ENCODE data around the gene BRIP1.

Gene BRIP1

DNA sequence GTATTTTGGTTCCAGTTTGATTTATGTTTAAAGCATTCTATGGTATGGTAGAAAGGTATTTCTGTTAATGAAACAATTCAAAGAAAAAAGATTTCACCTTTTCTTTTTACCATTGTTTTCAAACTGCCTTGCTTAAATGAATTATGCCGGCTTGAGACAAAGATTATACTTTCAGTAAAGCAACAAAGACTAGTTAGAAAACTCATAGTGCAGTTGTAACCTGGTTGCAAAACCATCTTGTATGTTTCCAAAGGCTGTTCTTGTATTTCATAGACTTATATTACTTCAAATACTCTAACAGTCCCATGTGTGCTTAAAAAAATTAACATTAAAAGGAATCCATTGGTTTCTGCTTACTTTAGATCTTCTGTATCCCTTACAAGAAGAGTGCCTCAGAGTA, 153.8 kb downstream of the BRIP1 start:
- DNase-seq (ENCODE audit: low read depth) = no peak
- TF ChIP-seq, protein P1, sequence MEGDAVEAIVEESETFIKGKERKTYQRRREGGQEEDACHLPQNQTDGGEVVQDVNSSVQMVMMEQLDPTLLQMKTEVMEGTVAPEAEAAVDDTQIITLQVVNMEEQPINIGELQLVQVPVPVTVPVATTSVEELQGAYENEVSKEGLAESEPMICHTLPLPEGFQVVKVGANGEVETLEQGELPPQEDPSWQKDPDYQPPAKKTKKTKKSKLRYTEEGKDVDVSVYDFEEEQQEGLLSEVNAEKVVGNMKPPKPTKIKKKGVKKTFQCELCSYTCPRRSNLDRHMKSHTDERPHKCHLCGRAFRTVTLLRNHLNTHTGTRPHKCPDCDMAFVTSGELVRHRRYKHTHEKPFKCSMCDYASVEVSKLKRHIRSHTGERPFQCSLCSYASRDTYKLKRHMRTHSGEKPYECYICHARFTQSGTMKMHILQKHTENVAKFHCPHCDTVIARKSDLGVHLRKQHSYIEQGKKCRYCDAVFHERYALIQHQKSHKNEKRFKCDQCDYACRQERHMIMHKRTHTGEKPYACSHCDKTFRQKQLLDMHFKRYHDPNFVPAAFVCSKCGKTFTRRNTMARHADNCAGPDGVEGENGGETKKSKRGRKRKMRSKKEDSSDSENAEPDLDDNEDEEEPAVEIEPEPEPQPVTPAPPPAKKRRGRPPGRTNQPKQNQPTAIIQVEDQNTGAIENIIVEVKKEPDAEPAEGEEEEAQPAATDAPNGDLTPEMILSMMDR (conservative IDR thresholded peaks at IDR 0.05; ENCODE audit: low read length) = no peak
- no peak overlapping the region for H3K4me3 ChIP-seq (ENCODE audit: low read length)

DNA sequence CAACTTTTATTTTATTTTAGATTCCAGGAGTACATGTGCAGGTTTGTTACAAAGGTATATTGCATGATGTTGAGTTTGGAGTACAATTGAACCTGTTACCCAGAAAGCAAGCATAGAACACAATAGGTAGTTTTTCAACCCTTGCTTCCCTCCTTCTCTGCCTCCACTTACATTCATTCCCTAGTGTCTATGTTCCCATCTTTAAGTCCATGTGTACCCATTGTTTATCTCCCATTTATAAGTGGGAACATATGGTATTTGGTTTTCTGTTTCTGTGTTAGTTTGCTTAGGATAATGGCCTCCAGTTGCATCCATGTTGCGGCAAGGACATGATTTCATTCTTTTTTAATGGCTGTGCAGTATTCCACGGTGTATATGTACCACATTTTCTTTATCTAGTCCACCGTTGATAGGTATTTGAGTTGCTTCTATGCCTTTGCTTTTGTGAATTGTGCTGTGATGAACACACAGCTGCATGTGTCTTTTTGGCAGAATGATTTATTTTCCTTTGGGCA, 158.3 kb downstream of the BRIP1 start:
- TF ChIP-seq, protein P1 (conservative IDR thresholded peaks at IDR 0.05; ENCODE audit: low read length) = no peak
- no peak for DNase-seq (ENCODE audit: low read depth)
- no peak overlapping the region for H3K4me3 ChIP-seq (ENCODE audit: low read length)

DNA sequence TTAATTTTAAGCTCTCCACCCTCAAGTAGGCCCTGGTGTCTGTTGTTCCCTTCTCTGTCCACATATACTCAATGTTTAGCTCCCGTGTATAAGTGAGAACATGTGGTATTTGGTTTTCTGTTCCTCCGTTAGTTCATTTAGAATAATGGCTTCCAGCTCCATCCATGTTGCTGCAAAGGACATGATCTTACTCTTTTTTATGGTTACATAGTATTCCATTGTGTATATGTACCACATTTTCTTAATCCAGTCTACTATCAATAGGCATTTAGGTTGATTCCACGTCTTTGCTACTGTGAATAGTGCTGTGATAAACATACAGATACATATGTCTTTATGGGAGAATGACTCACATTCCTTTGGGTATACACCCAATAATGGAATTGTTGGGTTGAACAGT, 160.9 kb downstream of the BRIP1 start:
- TF ChIP-seq, protein P1 (conservative IDR thresholded peaks at IDR 0.05; ENCODE audit: low read length) = no peak
- no peak for DNase-seq (ENCODE audit: low read depth)

DNA sequence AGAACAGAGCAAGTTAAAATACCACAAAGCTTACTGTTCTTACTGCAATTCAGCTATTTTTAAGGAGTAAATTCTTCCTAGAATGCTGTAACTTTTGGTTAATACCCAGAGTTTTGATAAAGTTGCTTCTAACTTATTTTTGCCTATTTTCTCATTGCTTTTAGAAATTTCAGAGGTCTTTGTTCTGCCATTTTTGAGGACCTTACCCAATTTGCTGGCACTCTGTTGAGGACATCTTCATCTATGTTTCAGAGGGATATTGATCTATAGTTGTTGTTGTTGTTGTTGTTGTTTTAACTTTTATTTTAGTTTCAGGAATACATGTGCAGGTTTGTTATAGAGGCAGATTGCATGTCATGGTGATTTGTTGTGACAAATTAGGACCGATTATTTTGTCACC, 161.3 kb downstream of the BRIP1 start:
- H3K4me3 ChIP-seq (ENCODE audit: low read length) = no peak overlapping the region
- TF ChIP-seq, protein P1 (conservative IDR thresholded peaks at IDR 0.05; ENCODE audit: low read length) = no peak
- no peak for DNase-seq (ENCODE audit: low read depth)

More for the DNA sequence above, 160.9 kb downstream of the BRIP1 start:
- no peak overlapping the region for H3K4me3 ChIP-seq (ENCODE audit: low read length)

DNA sequence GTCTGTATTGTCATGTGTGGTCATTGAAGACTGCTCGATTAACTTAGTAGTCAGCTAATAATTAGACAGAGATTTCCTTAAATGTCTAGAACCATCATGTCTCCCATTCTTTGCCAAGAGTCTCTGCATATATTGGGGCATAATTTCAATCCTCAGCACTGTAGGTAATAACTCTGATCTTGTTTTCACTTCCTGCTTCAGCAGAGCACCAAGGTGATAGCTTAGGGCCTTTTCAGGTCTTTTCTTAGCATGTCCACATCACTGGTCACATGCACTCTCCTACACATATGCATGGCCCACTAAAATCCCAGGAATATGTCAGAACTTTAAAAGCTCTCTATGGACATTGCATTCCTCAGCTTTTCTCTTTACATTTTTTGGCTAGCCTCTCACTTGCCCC, 162.0 kb downstream of the BRIP1 start:
- H3K4me3 ChIP-seq (ENCODE audit: low read length) = no peak overlapping the region
- TF ChIP-seq, protein P1 (conservative IDR thresholded peaks at IDR 0.05; ENCODE audit: low read length) = no peak
- DNase-seq (ENCODE audit: low read depth) = no peak

DNA sequence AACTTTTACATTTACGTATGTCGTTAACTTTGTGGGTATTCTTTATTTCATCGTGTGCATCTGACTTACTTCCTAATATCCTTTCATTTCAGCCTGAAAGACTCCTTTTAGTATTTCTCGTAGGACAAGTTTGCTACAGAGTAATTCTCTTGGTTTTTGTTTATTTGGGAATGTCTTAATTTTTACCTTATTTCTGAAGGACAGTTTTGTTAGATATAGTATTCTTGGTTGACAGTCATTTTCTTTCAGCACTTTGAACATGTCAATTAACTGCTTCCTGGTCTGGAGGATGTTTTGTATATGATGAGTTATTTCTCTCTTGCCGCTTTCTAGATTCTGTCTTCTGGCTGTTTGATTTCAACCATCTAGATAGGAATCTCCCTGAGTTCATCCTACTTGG, 163.1 kb downstream of the BRIP1 start:
- no peak for DNase-seq (ENCODE audit: low read depth)
- no peak overlapping the region for H3K4me3 ChIP-seq (ENCODE audit: low read length)
- TF ChIP-seq, protein P1 (conservative IDR thresholded peaks at IDR 0.05; ENCODE audit: low read length) = no peak

DNA sequence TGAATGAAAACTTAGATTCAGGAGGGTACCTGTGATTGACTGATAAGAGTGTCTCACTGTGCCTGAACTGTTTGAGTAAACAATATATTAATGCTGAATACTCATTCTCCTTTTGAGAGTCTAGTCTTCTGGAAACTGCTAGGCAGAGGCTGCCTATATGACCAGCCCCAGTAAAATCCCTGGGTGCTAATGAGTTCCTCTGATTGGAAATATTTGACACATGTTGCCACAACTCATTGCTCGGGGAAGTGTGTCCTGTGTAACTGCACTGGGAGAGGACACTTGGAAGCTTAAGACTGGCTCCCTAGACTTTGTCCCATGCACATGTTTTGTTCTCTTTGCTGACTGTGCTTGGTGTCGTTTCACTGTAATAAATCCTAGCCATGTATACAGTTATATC, 163.6 kb downstream of the BRIP1 start:
- TF ChIP-seq, protein P1 (conservative IDR thresholded peaks at IDR 0.05; ENCODE audit: low read length) = no peak
- no peak for DNase-seq (ENCODE audit: low read depth)
- no peak overlapping the region for H3K4me3 ChIP-seq (ENCODE audit: low read length)
